GM18520 (cell line): ENCODE measurements around the gene DNAJB6.

Experiments
- ATAC-seq: cut with Tn5 transposase; IDR thresholded peaks from one replicate; pipeline ENCODE4 v1.9.1; 2021; ENCODE audit not compliant: unreplicated experiment

The DNAJB6 gene

GRCh38 chr7:157407512-157408257 is 70.9 kb downstream of the DNAJB6 start:
- ATAC-seq: no peak

GRCh38 chr7:157408258-157409101 is 71.7 kb downstream of the DNAJB6 start:
- ATAC-seq: no peak

GRCh38 chr7:157409149-157409752 is 72.4 kb downstream of the DNAJB6 start:
- ATAC-seq: no peak

GRCh38 chr7:157409753-157410727 is 73.2 kb downstream of the DNAJB6 start:
- ATAC-seq: no peak

GRCh38 chr7:157410831-157411556 is 74.2 kb downstream of the DNAJB6 start:
- ATAC-seq: no peak

- ATAC-seq: no peak
These were observed 74.8 kb downstream of the DNAJB6 start for GRCh38 chr7:157411580-157411979.

- no peak for ATAC-seq
These were observed 75.2 kb downstream of the DNAJB6 start for GRCh38 chr7:157412021-157412443.

GRCh38 chr7:157412491-157413180 is 75.8 kb downstream of the DNAJB6 start:
- no peak for ATAC-seq

- no peak for ATAC-seq
These were observed 77.3 kb downstream of the DNAJB6 start for GRCh38 chr7:157413881-157414701.

- ATAC-seq: no peak
These were observed 77.9 kb downstream of the DNAJB6 start for GRCh38 chr7:157414702-157415096.

- no peak for ATAC-seq
These were observed 78.7 kb downstream of the DNAJB6 start for GRCh38 chr7:157415486-157415885.

- ATAC-seq: no peak
These were observed 79.2 kb downstream of the DNAJB6 start for GRCh38 chr7:157416011-157416410.

GRCh38 chr7:157418204-157419034 is 81.6 kb downstream of the DNAJB6 start:
- no peak for ATAC-seq

- ATAC-seq: no peak
These were observed 82.2 kb downstream of the DNAJB6 start for GRCh38 chr7:157419035-157419293.

- no peak for ATAC-seq
These were observed 85.5 kb downstream of the DNAJB6 start for GRCh38 chr7:157422279-157422678.

- ATAC-seq: no peak
These were observed 86.5 kb downstream of the DNAJB6 start for GRCh38 chr7:157423348-157423747.

- ATAC-seq: no peak
These were observed 87.2 kb downstream of the DNAJB6 start for GRCh38 chr7:157423886-157424565.
